GM12872 (cell line): ENCODE results near the gene BANK1.

Experiments
- CTCF ChIP-seq: IDR thresholded peaks from 3 replicates; pipeline ENCODE4 v1.5.1; 2011; ENCODE audit warnings: low read depth, mild to moderate bottlenecking, low read length, moderate library complexity; ENCODE audit not compliant: insufficient read depth

Gene BANK1

GRCh38 chr4:102022343-102022742 lies 231.8 kb downstream of the BANK1 start:
- TF ChIP-seq CTCF, result no peak

GRCh38 chr4:102027961-102028360 lies 237.4 kb downstream of the BANK1 start:
- no peak for TF ChIP-seq CTCF

- TF ChIP-seq CTCF, result no peak
Measured at GRCh38 chr4:102031406-102031805, 240.9 kb downstream of the BANK1 start.

- TF ChIP-seq CTCF, result no peak
Measured at GRCh38 chr4:102036016-102036415, 245.5 kb downstream of the BANK1 start.

GRCh38 chr4:102036619-102037376 lies 246.3 kb downstream of the BANK1 start:
- TF ChIP-seq CTCF, result no peak

- no peak for TF ChIP-seq CTCF
Measured at GRCh38 chr4:102037566-102037965, 247.0 kb downstream of the BANK1 start.

GRCh38 chr4:102042871-102043802 lies 252.6 kb downstream of the BANK1 start:
- TF ChIP-seq CTCF, result no peak
